GM12801 (cell line): Measurements from ENCODE around the gene SETD1B.

Experiments
- CTCF ChIP-seq: IDR thresholded peaks from one replicate; pipeline ENCODE4 v1.5.1; 2011; ENCODE audit warnings: control low read depth; ENCODE audit not compliant: insufficient read length; ENCODE audit errors: extremely low read depth

SETD1B gene

GRCh38 chr12:121799842-121800693 is 3.7 kb upstream of the SETD1B start:
- TF ChIP-seq CTCF = no peak

- TF ChIP-seq CTCF = no peak
Measured at GRCh38 chr12:121800694-121801594, 2.9 kb upstream of the SETD1B start.

GRCh38 chr12:121801595-121802484 is 2.0 kb upstream of the SETD1B start:
- TF ChIP-seq CTCF = no peak

GRCh38 chr12:121802485-121802842 is 1.3 kb upstream of the SETD1B start:
- TF ChIP-seq CTCF = no peak

GRCh38 chr12:121802843-121803698 is 738 bp upstream of the SETD1B start:
- TF ChIP-seq CTCF = no peak

- TF ChIP-seq CTCF = no peak
Measured at GRCh38 chr12:121804417-121805111, 755 bp downstream of the SETD1B start.
